GM08714 (cell line): ENCODE results near the gene TMEM151A.
"Not testable (repeated sequence)": the region's sequence is repeated elsewhere in the genome, so short reads cannot be mapped to it uniquely, and the experiment has no call there.

Source experiments
- H3K4me3 ChIP-seq: fragments of 200-500 bp; sonication (Bioruptor generic); 2 replicates; pipeline ENCODE4 v1.5.1; 2014; ENCODE audit warnings: mild to moderate bottlenecking, low read length, inconsistent platforms
- ZNF274 ChIP-seq: IDR thresholded peaks from 2 replicates; pipeline ENCODE4 v1.6.1; 2012; ENCODE audit warnings: mild to moderate bottlenecking, low read depth, low read length

The TMEM151A gene

GRCh38 chr11:66315498-66315885 lies 23.8 kb downstream of the TMEM151A start:
- TF ChIP-seq ZNF274 = no peak
- H3K4me3 ChIP-seq = no peak overlapping the region

- no peak overlapping the region for H3K4me3 ChIP-seq
Observed at GRCh38 chr11:66315921-66316811, 24.5 kb downstream of the TMEM151A start.

GRCh38 chr11:66316849-66317251 lies 25.2 kb downstream of the TMEM151A start, which contains the start of gene CD248:
TSS of gene CD248 (minus strand) at chr11:66317044. CDS start at chr11:66317027, 17 bp downstream.
- TF ChIP-seq ZNF274 = no peak
- no peak within 1 kb of the TSS; the same call in 1 of the 2 replicates for H3K4me3 ChIP-seq

More at GRCh38 chr11:66315921-66316811, 24.5 kb downstream of the TMEM151A start:
- no peak for TF ChIP-seq ZNF274

GRCh38 chr11:66317322-66317722 lies 25.6 kb downstream of the TMEM151A start:
- no peak for TF ChIP-seq ZNF274
- no peak overlapping the region; the same call in 1 of the 2 replicates for H3K4me3 ChIP-seq

GRCh38 chr11:66317723-66318599 lies 26.3 kb downstream of the TMEM151A start:
- no peak overlapping the region; the same call in 1 of the 2 replicates for H3K4me3 ChIP-seq
- TF ChIP-seq ZNF274 = no peak

GRCh38 chr11:66318600-66318970 lies 26.9 kb downstream of the TMEM151A start:
- TF ChIP-seq ZNF274 = no peak
- H3K4me3 ChIP-seq = no peak overlapping the region

GRCh38 chr11:66320289-66320688 lies 28.6 kb downstream of the TMEM151A start:
- not testable (repeated sequence) for H3K4me3 ChIP-seq

- H3K4me3 ChIP-seq = not testable (repeated sequence)
Observed at GRCh38 chr11:66320748-66321147, 29.1 kb downstream of the TMEM151A start.

- H3K4me3 ChIP-seq = no peak overlapping the region
- no peak for TF ChIP-seq ZNF274
Observed at GRCh38 chr11:66321606-66322005, 29.9 kb downstream of the TMEM151A start.

- no peak overlapping the region for H3K4me3 ChIP-seq
- no peak for TF ChIP-seq ZNF274
Observed at GRCh38 chr11:66322732-66323427, 31.2 kb downstream of the TMEM151A start.

GRCh38 chr11:66323684-66324083 lies 32.0 kb downstream of the TMEM151A start:
- no peak overlapping the region for H3K4me3 ChIP-seq
- TF ChIP-seq ZNF274 = no peak

- TF ChIP-seq ZNF274 = no peak
- H3K4me3 ChIP-seq = no peak overlapping the region
Observed at GRCh38 chr11:66324664-66325063, 33.0 kb downstream of the TMEM151A start.

- no peak for TF ChIP-seq ZNF274
- no peak overlapping the region for H3K4me3 ChIP-seq
Observed at GRCh38 chr11:66325263-66325671, 33.6 kb downstream of the TMEM151A start.
